Measurements from ENCODE around the gene CFAP61. TPM values are rescaled to one million over a fixed set of nuclear protein-coding genes. Genes with fewer than 3 reads are reported as not detected.
A peak's percentile ranks its signal among the peaks of the same experiment; 100 is the strongest.

Gene CFAP61
- total and polyA plus RNA-seq, 9 donors = 0.37 to 4.7 (median 2.2) TPM

DNA sequence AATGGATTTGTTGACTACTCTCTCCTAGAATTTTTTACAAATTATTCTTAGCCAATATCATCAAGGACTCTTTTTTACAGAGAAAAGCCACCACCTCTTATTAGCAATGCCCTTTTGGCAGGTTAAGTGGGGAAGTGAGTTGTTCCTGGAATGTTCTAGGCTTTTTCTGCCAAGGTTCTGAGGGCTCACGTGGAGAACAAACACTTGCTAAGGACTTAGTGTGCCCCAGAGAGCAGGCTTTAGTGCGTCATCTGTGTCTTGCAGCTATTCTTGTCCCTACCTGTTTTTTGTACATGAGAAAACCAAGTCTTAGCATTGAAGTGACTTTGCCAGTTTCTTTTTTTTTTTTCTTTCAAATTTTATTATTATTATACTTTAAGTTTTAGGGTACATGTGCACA, 33.5 kb downstream of the CFAP61 start:
- H3K27me3 ChIP-seq (ENCODE audit: control insufficient read depth, insufficient read depth, low read length) = peaks cover 2% of the 10 kb centered on the region
- no peak overlapping the region for H3K4me3 ChIP-seq (ENCODE audit: low read length)
- no peaks in the 10 kb centered on the region for H3K36me3 ChIP-seq (ENCODE audit: control insufficient read depth, insufficient read depth, low read length)
- whole genome bisulfite sequencing (ENCODE audit: insufficient coverage) = no CpG with 5 or more reads among the region's 2 CpGs
- peak; percentile 28 for DNase-seq
- peaks cover 22% of the 10 kb centered on the region for H3K4me1 ChIP-seq (ENCODE audit: control insufficient read depth, insufficient read depth, low read length)
- H3K9me3 ChIP-seq (replicated peaks; ENCODE audit: control insufficient read depth, low read depth, low read length) = no peaks in the 10 kb centered on the region
- H3K27ac ChIP-seq (ENCODE audit: low read length) = no peak overlapping the region

DNA sequence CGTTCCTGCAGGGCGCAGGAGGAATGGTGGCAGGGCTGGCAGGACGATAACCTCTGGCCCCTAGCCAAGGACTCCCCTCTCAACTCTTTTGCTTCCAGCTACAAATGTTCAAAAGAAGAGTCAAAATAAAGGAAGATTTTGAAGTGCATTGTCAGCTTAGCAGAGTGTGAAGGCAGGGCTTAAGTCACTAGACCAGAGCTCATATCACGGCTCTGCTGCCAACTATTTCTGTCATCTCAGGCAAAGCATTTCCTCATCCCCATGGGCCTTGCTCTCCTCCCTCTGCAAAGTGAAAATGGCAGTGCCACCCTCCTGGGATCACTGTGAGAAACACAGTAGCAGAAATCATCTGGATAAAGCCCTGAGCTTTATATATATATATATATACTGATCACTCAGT, 36.7 kb downstream of the CFAP61 start:
- Histone ChIP-seq H3K9me3 (replicated peaks; ENCODE audit: control insufficient read depth, low read depth, low read length) (no peaks in the 10 kb centered on the region), H3K36me3 (ENCODE audit: control insufficient read depth, insufficient read depth, low read length) (no peaks in the 10 kb centered on the region), H3K4me3 (ENCODE audit: low read length) (no peak overlapping the region), H3K4me1 (ENCODE audit: control insufficient read depth, insufficient read depth, low read length) (peaks cover 22% of the 10 kb centered on the region), H3K27ac (ENCODE audit: low read length) (peak overlapping the region; percentile 20), H3K27me3 (ENCODE audit: control insufficient read depth, insufficient read depth, low read length) (peaks cover 2% of the 10 kb centered on the region)
- peak; percentile 33 for DNase-seq
- 67% methylated on average over 3 of the region's 4 CpGs for WGBS (ENCODE audit: insufficient coverage)

DNA sequence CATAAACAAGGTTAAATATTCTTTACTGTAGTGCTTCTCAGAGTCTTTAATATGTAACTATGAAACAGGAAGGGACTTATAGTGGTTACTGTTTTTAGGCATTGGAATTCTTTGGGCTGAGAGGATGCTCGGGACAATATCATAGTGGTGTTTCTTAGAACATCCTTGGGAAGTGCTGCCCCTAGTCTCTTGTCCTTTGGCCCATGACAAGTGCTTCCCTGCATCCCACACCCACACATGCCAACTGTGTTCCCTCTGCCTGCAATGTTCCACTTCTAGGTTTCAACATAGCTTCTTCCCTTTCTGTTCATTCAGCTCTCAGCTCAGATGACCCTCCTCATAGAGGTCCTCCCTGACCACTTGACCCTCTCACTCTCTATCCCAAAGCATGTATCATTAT, 37.6 kb downstream of the CFAP61 start:
- Histone ChIP-seq H3K36me3 (ENCODE audit: control insufficient read depth, insufficient read depth, low read length) (no peaks in the 10 kb centered on the region), H3K4me3 (ENCODE audit: low read length) (no peak overlapping the region), H3K27me3 (ENCODE audit: control insufficient read depth, insufficient read depth, low read length) (peaks cover 2% of the 10 kb centered on the region), H3K27ac (ENCODE audit: low read length) (no peak overlapping the region), H3K9me3 (replicated peaks; ENCODE audit: control insufficient read depth, low read depth, low read length) (no peaks in the 10 kb centered on the region), H3K4me1 (ENCODE audit: control insufficient read depth, insufficient read depth, low read length) (peaks cover 13% of the 10 kb centered on the region)
- DNase-seq = no peak
- WGBS (ENCODE audit: insufficient coverage) = no CpG with 5 or more reads among the region's 1 CpG

DNA sequence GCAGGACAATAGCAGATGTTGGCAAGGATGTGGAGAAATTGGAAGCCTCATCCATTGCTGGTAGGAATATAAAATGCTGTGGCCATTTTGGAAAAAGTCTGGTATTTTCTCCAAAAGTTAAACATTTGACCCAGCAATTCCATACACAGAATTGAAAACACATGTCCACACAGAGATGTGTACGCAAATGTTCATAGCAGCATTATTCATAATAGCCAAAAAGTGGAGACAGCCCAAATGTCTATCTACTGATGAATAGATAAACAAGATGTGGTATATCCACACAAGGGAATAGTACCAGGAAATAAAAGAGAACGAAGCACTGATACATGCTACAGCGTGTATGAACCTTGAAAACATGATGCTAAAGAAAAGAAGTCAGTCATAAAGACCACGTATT, 40.5 kb downstream of the CFAP61 start:
- Histone ChIP-seq H3K4me1 (ENCODE audit: control insufficient read depth, insufficient read depth, low read length) (peaks cover 8% of the 10 kb centered on the region), H3K36me3 (ENCODE audit: control insufficient read depth, insufficient read depth, low read length) (no peaks in the 10 kb centered on the region), H3K27ac (ENCODE audit: low read length) (no peak overlapping the region), H3K9me3 (replicated peaks; ENCODE audit: control insufficient read depth, low read depth, low read length) (no peaks in the 10 kb centered on the region), H3K4me3 (ENCODE audit: low read length) (no peak overlapping the region), H3K27me3 (ENCODE audit: control insufficient read depth, insufficient read depth, low read length) (no peaks in the 10 kb centered on the region)
- peak; percentile 77 for DNase-seq
- 63% methylated on average over 3 of the region's 4 CpGs for WGBS (ENCODE audit: insufficient coverage)

DNA sequence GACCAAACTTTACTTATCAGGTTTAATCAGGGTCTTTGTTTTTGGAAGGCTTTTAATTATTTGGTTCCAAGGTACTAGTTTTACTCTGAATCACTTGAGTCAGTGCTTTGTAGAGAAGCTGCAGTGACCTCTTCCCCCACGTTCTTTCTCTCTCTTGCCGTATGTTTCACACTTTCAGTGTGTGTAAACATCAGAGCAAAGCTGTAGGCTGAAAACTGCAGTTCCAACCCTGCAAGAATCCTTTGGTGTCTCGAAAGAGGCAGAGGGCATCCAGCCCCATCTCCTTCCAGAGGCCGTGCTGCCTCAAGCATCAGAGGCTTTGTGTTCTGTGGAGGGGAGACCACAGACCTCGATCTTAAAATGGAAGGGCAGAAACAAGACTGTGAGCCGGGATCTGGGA, 42.1 kb downstream of the CFAP61 start:
- H3K36me3 ChIP-seq (ENCODE audit: control insufficient read depth, insufficient read depth, low read length) = no peaks in the 10 kb centered on the region
- no peaks in the 10 kb centered on the region for H3K27me3 ChIP-seq (ENCODE audit: control insufficient read depth, insufficient read depth, low read length)
- no peak overlapping the region for H3K27ac ChIP-seq (ENCODE audit: low read length)
- no peaks in the 10 kb centered on the region for H3K9me3 ChIP-seq (replicated peaks; ENCODE audit: control insufficient read depth, low read depth, low read length)
- no peak for DNase-seq
- H3K4me3 ChIP-seq (ENCODE audit: low read length) = no peak overlapping the region
- H3K4me1 ChIP-seq (ENCODE audit: control insufficient read depth, insufficient read depth, low read length) = no peaks in the 10 kb centered on the region
- WGBS (ENCODE audit: insufficient coverage) = 72% methylated on average over 4 of the region's 6 CpGs

DNA sequence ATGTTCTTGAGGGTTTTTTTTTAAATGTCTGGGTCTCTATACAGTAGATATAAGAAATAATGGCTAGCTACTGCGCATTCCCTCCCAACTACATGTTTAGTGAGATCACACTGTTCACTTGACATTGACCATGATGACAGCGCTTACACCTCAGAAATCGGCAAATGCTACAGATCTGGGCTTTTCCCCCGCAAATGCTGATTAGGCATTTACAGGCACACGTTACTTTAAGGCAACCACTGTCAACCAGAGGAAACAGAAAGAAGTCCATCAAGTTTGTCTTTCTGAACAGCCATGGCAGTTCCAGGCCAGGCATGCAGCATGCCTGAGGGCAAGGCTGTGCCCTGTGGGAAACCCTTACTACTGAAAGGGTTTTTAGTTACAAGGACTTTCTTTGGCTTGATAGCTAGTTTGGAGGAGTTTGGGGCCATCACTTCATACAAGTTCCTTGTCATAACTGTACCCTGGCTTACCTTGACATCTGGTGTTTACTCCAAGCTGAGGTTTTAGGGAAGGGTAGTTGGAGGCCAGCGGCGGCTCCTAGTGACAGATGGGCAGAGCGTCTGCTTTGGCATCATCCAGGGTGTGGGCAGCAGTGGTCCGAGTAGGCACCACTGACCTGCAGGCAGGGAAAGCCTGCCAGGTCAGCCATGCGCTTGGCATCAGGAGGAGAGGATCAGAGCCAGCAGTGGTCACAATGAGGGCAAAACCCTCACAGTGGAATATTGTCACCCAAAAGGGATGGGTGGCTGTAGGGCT, 43.0 kb downstream of the CFAP61 start:
- Histone ChIP-seq H3K9me3 (replicated peaks; ENCODE audit: control insufficient read depth, low read depth, low read length) (no peaks in the 10 kb centered on the region), H3K36me3 (ENCODE audit: control insufficient read depth, insufficient read depth, low read length) (no peaks in the 10 kb centered on the region)

DNA sequence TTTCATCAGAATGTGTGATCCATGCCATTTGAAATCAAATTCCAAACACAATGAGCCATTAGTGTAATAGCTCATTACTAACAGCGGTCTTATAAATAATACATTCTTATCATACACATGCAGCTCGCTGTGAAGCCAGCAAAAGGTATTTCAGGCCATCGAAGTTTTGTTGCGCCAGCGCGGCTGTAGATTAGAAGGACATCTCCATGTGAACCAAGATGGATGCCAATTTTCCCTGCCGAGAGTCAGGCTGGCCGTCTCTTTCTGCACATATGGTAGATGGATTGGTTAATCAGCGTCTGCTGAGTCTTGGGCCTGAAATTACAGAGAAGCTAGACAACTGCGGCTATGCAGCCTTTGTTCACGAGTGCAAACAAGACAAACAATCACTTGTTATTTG, 44.1 kb downstream of the CFAP61 start:
- Histone ChIP-seq H3K27ac (ENCODE audit: low read length) (no peak overlapping the region), H3K36me3 (ENCODE audit: control insufficient read depth, insufficient read depth, low read length) (no peaks in the 10 kb centered on the region), H3K4me3 (ENCODE audit: low read length) (no peak overlapping the region), H3K9me3 (replicated peaks; ENCODE audit: control insufficient read depth, low read depth, low read length) (no peaks in the 10 kb centered on the region), H3K4me1 (ENCODE audit: control insufficient read depth, insufficient read depth, low read length) (no peaks in the 10 kb centered on the region), H3K27me3 (ENCODE audit: control insufficient read depth, insufficient read depth, low read length) (no peaks in the 10 kb centered on the region)
- DNase-seq = peak; percentile 85
- WGBS (ENCODE audit: insufficient coverage) = 64% methylated on average over 8 of the region's 11 CpGs

More for the DNA sequence above, 43.0 kb downstream of the CFAP61 start:
- no peak overlapping the region for H3K27ac ChIP-seq (ENCODE audit: low read length)
- no peaks in the 10 kb centered on the region for H3K27me3 ChIP-seq (ENCODE audit: control insufficient read depth, insufficient read depth, low read length)
- WGBS (ENCODE audit: insufficient coverage) = 92% methylated on average over 9 of the region's 10 CpGs
- DNase-seq = no peak
- H3K4me3 ChIP-seq (ENCODE audit: low read length) = no peak overlapping the region
- H3K4me1 ChIP-seq (ENCODE audit: control insufficient read depth, insufficient read depth, low read length) = no peaks in the 10 kb centered on the region

DNA sequence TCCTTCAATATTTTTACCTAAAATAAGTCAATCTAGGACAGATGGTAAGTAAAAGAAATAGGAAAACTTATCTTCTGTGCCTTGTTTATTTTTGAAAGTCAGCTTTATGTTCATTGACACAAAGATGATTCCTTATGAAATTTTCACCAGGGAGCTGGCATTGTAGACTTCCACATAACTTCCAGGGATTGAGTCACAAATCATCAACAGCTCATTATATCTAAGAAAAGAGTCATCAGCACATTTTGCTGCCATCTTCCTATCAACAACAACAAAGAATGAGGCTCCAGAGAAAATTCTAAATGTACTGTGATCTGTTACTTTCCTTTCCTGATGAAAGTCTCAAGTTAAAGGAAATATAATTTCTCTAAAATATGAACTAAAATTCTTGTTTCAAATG, 48.5 kb downstream of the CFAP61 start:
- no peak overlapping the region for H3K27ac ChIP-seq (ENCODE audit: low read length)
- no peaks in the 10 kb centered on the region for H3K4me1 ChIP-seq (ENCODE audit: control insufficient read depth, insufficient read depth, low read length)
- no peak overlapping the region for H3K4me3 ChIP-seq (ENCODE audit: low read length)
- H3K9me3 ChIP-seq (replicated peaks; ENCODE audit: control insufficient read depth, low read depth, low read length) = no peaks in the 10 kb centered on the region
- H3K36me3 ChIP-seq (ENCODE audit: control insufficient read depth, insufficient read depth, low read length) = no peaks in the 10 kb centered on the region
- H3K27me3 ChIP-seq (ENCODE audit: control insufficient read depth, insufficient read depth, low read length) = no peaks in the 10 kb centered on the region
- DNase-seq = peak; percentile 32

DNA sequence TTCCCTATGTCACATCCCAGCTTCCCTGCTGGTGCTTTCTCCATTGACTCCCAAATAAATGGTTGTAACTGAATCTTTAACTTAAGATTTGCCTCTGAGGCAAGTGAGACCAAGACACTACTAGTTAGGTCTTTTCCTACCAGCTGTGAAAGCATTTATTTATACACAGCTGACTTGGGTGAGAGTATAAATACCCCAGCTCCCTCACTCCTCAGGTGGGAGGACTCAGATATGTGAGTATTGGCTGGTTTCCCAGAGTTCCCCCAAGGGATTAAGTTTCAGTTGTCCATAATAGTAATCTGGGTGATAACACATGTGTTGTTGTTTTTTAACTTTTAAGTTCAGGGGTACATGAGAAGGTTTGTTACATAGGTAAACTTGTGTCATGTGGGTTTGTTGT, 49.8 kb downstream of the CFAP61 start:
- no peaks in the 10 kb centered on the region for H3K9me3 ChIP-seq (replicated peaks; ENCODE audit: control insufficient read depth, low read depth, low read length)
- no peak overlapping the region for H3K4me3 ChIP-seq (ENCODE audit: low read length)
- H3K36me3 ChIP-seq (ENCODE audit: control insufficient read depth, insufficient read depth, low read length) = no peaks in the 10 kb centered on the region
- no peak overlapping the region for H3K27ac ChIP-seq (ENCODE audit: low read length)
- H3K27me3 ChIP-seq (ENCODE audit: control insufficient read depth, insufficient read depth, low read length) = no peaks in the 10 kb centered on the region
- DNase-seq = peak; percentile 9
- no peaks in the 10 kb centered on the region for H3K4me1 ChIP-seq (ENCODE audit: control insufficient read depth, insufficient read depth, low read length)

DNA sequence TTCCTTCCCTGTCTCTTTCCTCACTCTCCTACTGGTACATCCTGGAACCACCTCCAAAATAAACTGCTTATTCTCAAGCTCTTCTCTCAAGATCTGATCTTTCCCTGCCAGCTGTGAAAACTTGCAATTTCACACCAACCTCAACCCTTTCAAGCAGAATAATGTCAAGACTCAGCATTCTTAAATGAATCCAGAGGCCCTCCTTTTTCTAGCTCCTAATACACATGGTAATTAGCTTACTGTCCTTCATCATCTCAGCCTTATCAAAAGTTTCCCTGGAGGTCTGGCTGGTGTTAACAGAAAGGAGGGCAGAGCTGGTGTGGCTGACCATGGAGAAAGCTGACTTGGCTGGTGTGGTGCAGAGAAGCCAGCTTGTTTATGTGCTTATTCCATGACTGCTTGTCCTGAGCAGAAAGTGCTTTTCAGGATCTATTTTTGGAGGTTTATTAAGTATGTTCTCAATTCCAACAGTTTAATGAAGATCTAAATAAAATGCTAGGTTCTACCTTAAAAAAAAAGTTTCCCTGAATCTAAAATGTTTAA, 50.5 kb downstream of the CFAP61 start:
- Histone ChIP-seq H3K27me3 (ENCODE audit: control insufficient read depth, insufficient read depth, low read length) (no peaks in the 10 kb centered on the region), H3K36me3 (ENCODE audit: control insufficient read depth, insufficient read depth, low read length) (no peaks in the 10 kb centered on the region), H3K27ac (ENCODE audit: low read length) (no peak overlapping the region), H3K9me3 (replicated peaks; ENCODE audit: control insufficient read depth, low read depth, low read length) (no peaks in the 10 kb centered on the region), H3K4me1 (ENCODE audit: control insufficient read depth, insufficient read depth, low read length) (no peaks in the 10 kb centered on the region), H3K4me3 (ENCODE audit: low read length) (no peak overlapping the region)
- no peak for DNase-seq

DNA sequence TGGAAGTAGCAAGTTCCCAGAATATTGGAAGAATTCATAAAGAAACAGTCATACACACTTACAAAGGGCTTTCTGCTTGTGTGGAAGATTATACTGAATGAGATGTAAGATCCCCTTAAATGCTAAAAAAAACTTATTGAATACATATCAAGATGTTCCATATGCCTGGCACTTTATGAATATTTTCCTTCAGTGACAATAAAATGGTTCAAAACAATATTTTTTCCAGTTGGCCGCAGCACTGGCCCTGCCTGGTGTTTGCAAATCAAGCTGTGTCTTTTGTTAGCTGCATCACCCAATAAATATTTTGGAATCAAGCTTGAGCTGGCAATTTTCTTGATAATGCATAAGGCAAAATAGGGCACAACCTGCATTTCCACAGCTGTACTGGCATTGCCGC, 51.2 kb downstream of the CFAP61 start:
- no peaks in the 10 kb centered on the region for H3K27me3 ChIP-seq (ENCODE audit: control insufficient read depth, insufficient read depth, low read length)
- WGBS (ENCODE audit: insufficient coverage) = 40% methylated on average over 1 of the region's 2 CpGs
- no peak overlapping the region for H3K4me3 ChIP-seq (ENCODE audit: low read length)
- H3K9me3 ChIP-seq (replicated peaks; ENCODE audit: control insufficient read depth, low read depth, low read length) = no peaks in the 10 kb centered on the region
- no peaks in the 10 kb centered on the region for H3K4me1 ChIP-seq (ENCODE audit: control insufficient read depth, insufficient read depth, low read length)
- H3K27ac ChIP-seq (ENCODE audit: low read length) = no peak overlapping the region
- DNase-seq = peak; percentile 65
- H3K36me3 ChIP-seq (ENCODE audit: control insufficient read depth, insufficient read depth, low read length) = no peaks in the 10 kb centered on the region

Measured in muscle of leg (tissue), 11 donors.